ENCODE data around the gene TECR. TPM values are rescaled to one million over a fixed set of nuclear protein-coding genes. Genes with fewer than 3 reads are reported as not detected.
"Not testable (repeated sequence)": the region's sequence is repeated elsewhere in the genome, so short reads cannot be mapped to it uniquely, and the experiment has no call there.

Gene TECR
- total RNA-seq, 1 donor: 28.9 TPM

- peak within 1 kb of the TSS; percentile 96 for H3K4me3 ChIP-seq (ENCODE audit: low read length)
- H3K4me1 ChIP-seq (ENCODE audit: insufficient read depth, low read length): peaks cover 66% of the 10 kb centered on the region
- H3K27me3 ChIP-seq (ENCODE audit: insufficient read depth, low read length): no peaks in the 10 kb centered on the region
- no peaks in the 10 kb centered on the region for H3K9me3 ChIP-seq (ENCODE audit: low read depth, low read length)
These were observed 11.4 kb upstream of the TECR start, which contains the start of gene DNAJB1 for GRCh38 chr19:14517840-14518505. Gene DNAJB1 (minus strand): TSS chr19:14518397. CDS start chr19:14518349, 48 bp downstream.

GRCh38 chr19:14519245-14519859, 10.0 kb upstream of the TECR start:
- no peak overlapping the region for H3K4me3 ChIP-seq (ENCODE audit: low read length)
- no peaks in the 10 kb centered on the region for H3K9me3 ChIP-seq (ENCODE audit: low read depth, low read length)
- no peaks in the 10 kb centered on the region for H3K27me3 ChIP-seq (ENCODE audit: insufficient read depth, low read length)
- peaks cover 80% of the 10 kb centered on the region for H3K4me1 ChIP-seq (ENCODE audit: insufficient read depth, low read length)

- no peaks in the 10 kb centered on the region for H3K27me3 ChIP-seq (ENCODE audit: insufficient read depth, low read length)
- no peaks in the 10 kb centered on the region for H3K9me3 ChIP-seq (ENCODE audit: low read depth, low read length)
- H3K4me1 ChIP-seq (ENCODE audit: insufficient read depth, low read length): peaks cover 80% of the 10 kb centered on the region
- no peak overlapping the region for H3K4me3 ChIP-seq (ENCODE audit: low read length)
These were observed 9.5 kb upstream of the TECR start for GRCh38 chr19:14519860-14520407.

GRCh38 chr19:14520543-14520942, 8.9 kb upstream of the TECR start:
- Histone ChIP-seq H3K4me3 (ENCODE audit: low read length) (no peak overlapping the region), H3K27me3 (ENCODE audit: insufficient read depth, low read length) (no peaks in the 10 kb centered on the region), H3K4me1 (ENCODE audit: insufficient read depth, low read length) (peaks cover 74% of the 10 kb centered on the region), H3K9me3 (ENCODE audit: low read depth, low read length) (no peaks in the 10 kb centered on the region)

- Histone ChIP-seq H3K4me1 (ENCODE audit: insufficient read depth, low read length) (peaks cover 49% of the 10 kb centered on the region), H3K4me3 (ENCODE audit: low read length) (no peak overlapping the region), H3K9me3 (ENCODE audit: low read depth, low read length) (no peaks in the 10 kb centered on the region), H3K27me3 (ENCODE audit: insufficient read depth, low read length) (no peaks in the 10 kb centered on the region)
These were observed 3.7 kb upstream of the TECR start for GRCh38 chr19:14525729-14526128.

- no peaks in the 10 kb centered on the region for H3K9me3 ChIP-seq (ENCODE audit: low read depth, low read length)
- H3K4me3 ChIP-seq (ENCODE audit: low read length): no peak overlapping the region
- no peaks in the 10 kb centered on the region for H3K27me3 ChIP-seq (ENCODE audit: insufficient read depth, low read length)
- H3K4me1 ChIP-seq (ENCODE audit: insufficient read depth, low read length): peaks cover 51% of the 10 kb centered on the region
These were observed 3.0 kb upstream of the TECR start for GRCh38 chr19:14526423-14526822.

GRCh38 chr19:14528419-14529253, 758 bp upstream of the TECR start:
- Histone ChIP-seq H3K9me3 (ENCODE audit: low read depth, low read length) (no peaks in the 10 kb centered on the region), H3K27me3 (ENCODE audit: insufficient read depth, low read length) (no peaks in the 10 kb centered on the region), H3K4me3 (ENCODE audit: low read length) (peak overlapping the region; percentile 99), H3K4me1 (ENCODE audit: insufficient read depth, low read length) (peaks cover 45% of the 10 kb centered on the region)

GRCh38 chr19:14530005-14530348, 583 bp downstream of the TECR start:
- Histone ChIP-seq H3K9me3 (ENCODE audit: low read depth, low read length) (no peaks in the 10 kb centered on the region), H3K27me3 (ENCODE audit: insufficient read depth, low read length) (no peaks in the 10 kb centered on the region), H3K4me1 (ENCODE audit: insufficient read depth, low read length) (peaks cover 37% of the 10 kb centered on the region), H3K4me3 (ENCODE audit: low read length) (peak overlapping the region; percentile 99)

- Histone ChIP-seq H3K4me1 (ENCODE audit: insufficient read depth, low read length) (peaks cover 37% of the 10 kb centered on the region), H3K9me3 (ENCODE audit: low read depth, low read length) (no peaks in the 10 kb centered on the region), H3K4me3 (ENCODE audit: low read length) (peak overlapping the region; percentile 99), H3K27me3 (ENCODE audit: insufficient read depth, low read length) (no peaks in the 10 kb centered on the region)
These were observed 1.1 kb downstream of the TECR start for GRCh38 chr19:14530506-14530905.

GRCh38 chr19:14533450-14533849, 4.1 kb downstream of the TECR start:
- H3K4me1 ChIP-seq (ENCODE audit: insufficient read depth, low read length): peaks cover 38% of the 10 kb centered on the region
- H3K4me3 ChIP-seq (ENCODE audit: low read length): no peak overlapping the region
- no peaks in the 10 kb centered on the region for H3K27me3 ChIP-seq (ENCODE audit: insufficient read depth, low read length)
- H3K9me3 ChIP-seq (ENCODE audit: low read depth, low read length): no peaks in the 10 kb centered on the region

- H3K27me3 ChIP-seq (ENCODE audit: insufficient read depth, low read length): no peaks in the 10 kb centered on the region
- no peaks in the 10 kb centered on the region for H3K9me3 ChIP-seq (ENCODE audit: low read depth, low read length)
- no peak overlapping the region for H3K4me3 ChIP-seq (ENCODE audit: low read length)
- H3K4me1 ChIP-seq (ENCODE audit: insufficient read depth, low read length): peaks cover 11% of the 10 kb centered on the region
These were observed 7.7 kb downstream of the TECR start for GRCh38 chr19:14536926-14537692.

GRCh38 chr19:14540741-14541525, 11.5 kb downstream of the TECR start:
- Histone ChIP-seq H3K27me3 (ENCODE audit: insufficient read depth, low read length) (no peaks in the 10 kb centered on the region), H3K9me3 (ENCODE audit: low read depth, low read length) (no peaks in the 10 kb centered on the region), H3K4me3 (ENCODE audit: low read length) (no peak overlapping the region), H3K4me1 (ENCODE audit: insufficient read depth, low read length) (peaks cover 3% of the 10 kb centered on the region)

GRCh38 chr19:14541979-14542378, 12.6 kb downstream of the TECR start:
- H3K4me1 ChIP-seq (ENCODE audit: insufficient read depth, low read length); H3K27me3 ChIP-seq (ENCODE audit: insufficient read depth, low read length); H3K9me3 ChIP-seq (ENCODE audit: low read depth, low read length); H3K4me3 ChIP-seq (ENCODE audit: low read length): not testable (repeated sequence)

GRCh38 chr19:14542711-14543328, 13.4 kb downstream of the TECR start:
- no peaks in the 10 kb centered on the region for H3K27me3 ChIP-seq (ENCODE audit: insufficient read depth, low read length)
- no peaks in the 10 kb centered on the region for H3K9me3 ChIP-seq (ENCODE audit: low read depth, low read length)
- no peaks in the 10 kb centered on the region for H3K4me1 ChIP-seq (ENCODE audit: insufficient read depth, low read length)
- no peak overlapping the region for H3K4me3 ChIP-seq (ENCODE audit: low read length)
